Brain microvascular endothelial cell (primary cell): ENCODE results near the gene FGFR4.

ENCODE experiments used
- DNase-seq: peaks from one replicate; pipeline ENCODE4 v3.0.0-alpha.2; 2020
- H3K27ac ChIP-seq: fragments of 250-450 bp; sonication (Bioruptor Pico); 2 replicates; pipeline ENCODE4 v1.5.1; 2020; ENCODE audit warnings: mild to moderate bottlenecking, moderate library complexity
- H3K27me3 ChIP-seq: fragments of 250-450 bp; sonication (Bioruptor Pico); replicated peaks from 2 replicates; pipeline ENCODE4 v1.5.1; 2020; ENCODE audit warnings: mild to moderate bottlenecking
- H3K36me3 ChIP-seq: fragments of 250-450 bp; sonication (Bioruptor Pico); replicated peaks from 2 replicates; pipeline ENCODE4 v1.5.1; 2020; ENCODE audit warnings: mild to moderate bottlenecking
- H3K4me3 ChIP-seq: 2 replicates; pipeline ENCODE4 v1.5.1; 2011; ENCODE audit warnings: low read depth, mild to moderate bottlenecking, control low read depth, low read length, moderate library complexity
- in situ Hi-C: cut with HindIII; loops from 2 replicates; pipeline ENCODE4 v1.10.0; 2017; ENCODE audit warnings: low sequenced_read_pairs, low pct_ligation_motif_present
- TF ChIP-seq, protein P1 (sequence below): IDR thresholded peaks from 2 replicates; pipeline ENCODE4 v1.5.1; 2011; ENCODE audit warnings: low read depth, mild to moderate bottlenecking, moderate library complexity, low read length, control low read depth, inconsistent platforms; ENCODE audit errors: missing control alignments

The FGFR4 gene

DNA sequence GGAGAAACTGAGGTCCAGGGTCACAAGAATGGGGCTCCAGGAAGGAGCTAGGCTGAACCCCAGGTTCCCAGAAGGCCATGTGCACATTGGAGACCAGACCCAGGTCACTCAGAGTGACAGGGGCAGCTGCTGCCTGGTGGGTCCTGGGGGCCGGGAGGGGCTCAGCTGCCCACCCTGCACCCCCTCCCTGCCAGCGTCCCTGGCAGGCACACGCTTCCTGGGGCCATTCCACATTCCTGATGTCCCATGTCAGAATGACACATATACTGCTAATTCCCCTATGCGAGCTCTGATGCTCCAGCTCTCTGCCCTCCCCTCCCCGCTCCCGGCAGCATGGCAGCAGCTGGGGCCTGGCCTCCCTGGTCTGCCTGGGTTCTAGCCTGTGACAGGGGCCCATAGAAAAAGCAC lies 14.0 kb downstream of the FGFR4 start:
- Histone ChIP-seq H3K27me3 (no peaks in the 10 kb centered on the region), H3K4me3 (no peak overlapping the region), H3K27ac (no peak overlapping the region), H3K36me3 (no peaks in the 10 kb centered on the region)
- TF ChIP-seq, protein P1, sequence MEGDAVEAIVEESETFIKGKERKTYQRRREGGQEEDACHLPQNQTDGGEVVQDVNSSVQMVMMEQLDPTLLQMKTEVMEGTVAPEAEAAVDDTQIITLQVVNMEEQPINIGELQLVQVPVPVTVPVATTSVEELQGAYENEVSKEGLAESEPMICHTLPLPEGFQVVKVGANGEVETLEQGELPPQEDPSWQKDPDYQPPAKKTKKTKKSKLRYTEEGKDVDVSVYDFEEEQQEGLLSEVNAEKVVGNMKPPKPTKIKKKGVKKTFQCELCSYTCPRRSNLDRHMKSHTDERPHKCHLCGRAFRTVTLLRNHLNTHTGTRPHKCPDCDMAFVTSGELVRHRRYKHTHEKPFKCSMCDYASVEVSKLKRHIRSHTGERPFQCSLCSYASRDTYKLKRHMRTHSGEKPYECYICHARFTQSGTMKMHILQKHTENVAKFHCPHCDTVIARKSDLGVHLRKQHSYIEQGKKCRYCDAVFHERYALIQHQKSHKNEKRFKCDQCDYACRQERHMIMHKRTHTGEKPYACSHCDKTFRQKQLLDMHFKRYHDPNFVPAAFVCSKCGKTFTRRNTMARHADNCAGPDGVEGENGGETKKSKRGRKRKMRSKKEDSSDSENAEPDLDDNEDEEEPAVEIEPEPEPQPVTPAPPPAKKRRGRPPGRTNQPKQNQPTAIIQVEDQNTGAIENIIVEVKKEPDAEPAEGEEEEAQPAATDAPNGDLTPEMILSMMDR: no peak
- in situ Hi-C loops: no loop called here
- no peak for DNase-seq

DNA sequence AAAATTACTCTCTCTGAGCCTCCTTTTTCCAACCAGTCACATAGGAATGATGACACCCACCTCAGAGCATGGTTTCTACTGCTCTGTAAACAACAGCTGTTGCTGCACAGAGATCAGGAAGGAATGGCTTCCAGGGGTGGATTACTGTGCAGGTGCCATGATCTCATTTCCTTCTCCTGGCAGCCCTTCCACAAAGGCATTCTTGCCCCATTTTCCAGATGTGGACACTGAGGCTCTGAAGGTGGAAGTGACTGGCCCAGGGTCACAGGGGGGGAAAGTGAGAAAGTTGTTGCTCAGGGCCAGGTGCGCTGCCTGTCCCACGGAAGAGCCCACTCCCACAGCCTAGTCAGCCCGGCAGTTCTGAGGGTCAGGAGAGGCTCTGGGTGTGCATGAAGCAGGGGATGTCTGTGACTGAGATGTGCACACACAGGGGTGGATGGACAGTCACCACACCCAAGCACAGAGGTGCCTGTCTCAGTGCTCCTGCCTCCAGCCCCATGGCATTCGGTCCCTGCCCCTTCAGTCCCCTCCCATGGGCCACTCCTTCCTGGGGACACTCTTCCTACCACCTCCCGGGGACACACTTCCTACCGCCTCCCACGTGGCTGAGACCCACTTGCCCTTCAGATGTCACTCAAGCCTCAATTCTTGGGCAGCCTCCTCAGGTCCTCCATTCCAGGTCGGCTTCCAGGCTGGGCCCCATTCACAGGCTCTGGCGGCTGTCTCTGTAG lies 17.0 kb downstream of the FGFR4 start:
- no peak for DNase-seq
- no peak overlapping the region for H3K4me3 ChIP-seq
- H3K27me3 ChIP-seq: no peaks in the 10 kb centered on the region
- in situ Hi-C loops: no loop called here
- no peak overlapping the region for H3K27ac ChIP-seq
- no peaks in the 10 kb centered on the region for H3K36me3 ChIP-seq
- TF ChIP-seq, protein P1: no peak

DNA sequence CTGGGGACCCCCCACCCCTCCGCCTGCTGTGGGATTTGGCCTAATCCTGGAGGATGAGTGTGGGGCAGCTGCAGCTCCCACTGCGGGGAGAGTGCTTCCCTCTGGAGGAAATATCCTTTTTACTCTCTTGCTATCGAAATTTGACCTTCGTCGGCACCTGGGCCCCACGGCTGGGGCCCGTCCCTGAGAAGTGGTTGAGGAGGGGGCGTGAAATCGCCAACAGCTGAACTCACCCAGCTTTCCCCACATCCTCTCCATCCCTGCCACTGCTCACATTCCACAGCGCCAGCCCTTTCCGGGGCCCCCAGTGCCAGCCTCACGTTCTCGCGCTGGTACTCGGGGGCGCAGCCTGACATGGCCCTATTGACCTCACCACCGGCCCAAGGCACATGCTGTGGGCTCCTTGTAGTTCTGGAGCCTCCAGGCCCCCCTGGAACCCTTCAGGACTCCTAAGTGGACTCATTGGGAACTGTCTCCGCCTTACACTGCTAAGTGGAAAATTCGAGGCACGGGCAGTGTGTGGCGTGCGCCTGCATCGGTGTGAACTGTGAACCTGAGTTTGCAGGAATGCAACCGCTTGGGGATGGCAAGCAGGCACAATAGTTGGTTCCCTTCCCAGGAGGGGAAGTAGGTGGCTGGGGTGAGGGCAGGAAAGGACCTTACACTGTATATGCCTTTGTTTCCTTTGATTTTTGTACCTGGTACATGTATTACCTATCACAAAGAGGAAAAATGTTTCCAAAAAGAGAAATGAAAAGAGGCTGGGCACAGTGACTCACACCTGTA lies 19.2 kb downstream of the FGFR4 start:
- Histone ChIP-seq H3K27me3 (no peaks in the 10 kb centered on the region), H3K36me3 (no peaks in the 10 kb centered on the region), H3K27ac (no peak overlapping the region), H3K4me3 (no peak overlapping the region)
- in situ Hi-C loops: no loop called here
- no peak for DNase-seq
- TF ChIP-seq, protein P1: no peak

DNA sequence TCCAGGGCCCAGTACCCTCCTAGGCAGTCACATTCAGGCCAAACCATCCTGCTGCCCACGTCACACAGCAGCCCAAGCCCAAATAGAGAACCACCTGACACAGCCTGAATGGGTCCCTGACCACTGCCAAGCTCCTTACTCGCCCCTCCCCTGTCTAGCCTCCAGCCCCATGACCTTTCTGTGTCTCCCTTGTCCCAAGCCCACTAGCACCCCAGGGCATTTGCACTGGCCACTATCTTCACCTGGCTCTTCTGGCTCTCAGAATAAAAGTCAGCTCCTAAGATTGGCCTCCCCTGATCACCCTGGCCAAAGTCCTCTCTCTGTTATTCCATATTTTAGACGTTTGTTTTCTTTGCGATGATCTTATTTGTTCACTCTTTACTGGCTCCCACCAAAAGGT lies 20.4 kb downstream of the FGFR4 start:
- no peaks in the 10 kb centered on the region for H3K36me3 ChIP-seq
- no peak for DNase-seq
- H3K27me3 ChIP-seq: no peaks in the 10 kb centered on the region
- TF ChIP-seq, protein P1: no peak
- in situ Hi-C loops: no loop called here
- no peak overlapping the region for H3K4me3 ChIP-seq
- H3K27ac ChIP-seq: no peak overlapping the region

DNA sequence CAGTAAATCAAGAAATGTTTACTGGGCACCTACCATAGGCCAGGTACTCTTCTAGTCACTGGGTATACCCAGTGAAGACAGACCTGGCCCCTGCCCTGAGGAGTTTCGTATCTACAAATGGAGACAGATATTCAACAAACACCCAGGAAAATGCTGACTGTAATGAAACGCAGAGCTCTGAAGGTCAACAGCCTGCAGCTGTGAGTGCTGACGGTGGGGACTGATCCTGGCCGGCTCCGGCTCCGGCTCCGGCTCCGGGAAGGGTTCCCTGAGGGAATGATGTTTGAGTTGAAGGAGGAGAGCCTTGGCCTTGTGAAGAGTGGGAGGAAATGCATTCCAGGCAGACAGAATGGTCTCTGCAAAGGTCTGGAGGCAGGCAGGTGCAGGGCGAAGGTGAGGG lies 23.1 kb downstream of the FGFR4 start:
- H3K27me3 ChIP-seq: no peaks in the 10 kb centered on the region
- DNase-seq: no peak
- no peak overlapping the region for H3K27ac ChIP-seq

More for the DNA sequence above, 23.1 kb downstream of the FGFR4 start:
- in situ Hi-C loops: no loop called here
- TF ChIP-seq, protein P1: no peak
- H3K4me3 ChIP-seq: no peak overlapping the region
- H3K36me3 ChIP-seq: no peaks in the 10 kb centered on the region
